ENCODE results near the gene CACNA2D4. TPM values are rescaled to one million over a fixed set of nuclear protein-coding genes. Genes with fewer than 3 reads are reported as not detected.

The CACNA2D4 gene
- total RNA-seq, 2 donors from 2014 or later = 13.7 to 23.0 TPM

DNA sequence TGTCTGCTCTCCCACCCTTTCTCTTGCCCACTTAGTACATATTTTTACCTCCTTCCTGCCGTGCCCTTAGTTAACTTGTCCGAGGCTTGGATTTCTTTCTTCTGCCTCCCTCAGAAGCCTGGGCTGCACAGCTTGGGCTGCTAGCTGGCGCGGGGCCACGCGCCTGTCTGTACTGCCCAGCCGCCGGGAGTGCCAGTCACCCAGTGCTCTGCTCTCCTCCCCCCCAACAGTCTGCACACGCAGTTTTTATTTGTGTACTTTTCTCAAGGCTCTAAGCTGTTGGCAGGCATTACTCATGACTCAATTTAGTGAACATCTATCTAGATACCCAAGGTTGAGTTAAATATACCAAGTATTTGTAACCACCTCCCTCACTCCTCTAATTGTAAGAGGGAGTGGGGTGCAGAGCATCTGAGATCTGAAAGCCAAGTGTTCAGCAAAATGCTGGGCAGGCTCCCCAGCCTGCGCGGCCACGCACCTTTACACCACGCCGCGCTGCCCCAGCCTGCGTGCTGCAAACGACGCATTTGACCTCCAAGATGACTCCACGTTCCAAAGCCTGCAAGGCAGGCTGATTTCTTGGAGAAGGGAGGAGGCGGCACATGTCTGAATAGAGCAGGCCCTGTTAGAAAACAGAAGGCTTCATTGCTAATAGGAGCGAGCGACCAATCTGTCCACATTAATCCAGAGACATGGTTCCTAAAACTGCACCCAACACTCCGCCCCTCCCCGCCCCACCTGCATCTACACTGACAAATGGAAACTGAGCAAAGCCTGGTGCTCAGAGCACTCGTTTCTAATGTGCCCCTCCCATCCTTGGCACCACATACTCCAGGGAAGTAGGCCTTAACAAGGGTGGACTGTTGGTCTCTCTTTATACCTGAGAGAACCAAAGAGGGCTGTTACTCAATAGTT, 18.2 kb upstream of the CACNA2D4 start:
- no peaks in the 10 kb centered on the region for H3K27me3 Mint-ChIP-seq
- H3K4me1 Mint-ChIP-seq = peaks cover 5% of the 10 kb centered on the region
- peaks cover 30% of the 10 kb centered on the region for H3K36me3 Mint-ChIP-seq (ENCODE audit: low read depth)
- peak overlapping the region; percentile 11 for H3K27ac Mint-ChIP-seq
- no peak overlapping the region for H3K4me3 Mint-ChIP-seq
- H3K9me3 Mint-ChIP-seq = no peaks in the 10 kb centered on the region
- ATAC-seq (replicated peaks) = no peak

DNA sequence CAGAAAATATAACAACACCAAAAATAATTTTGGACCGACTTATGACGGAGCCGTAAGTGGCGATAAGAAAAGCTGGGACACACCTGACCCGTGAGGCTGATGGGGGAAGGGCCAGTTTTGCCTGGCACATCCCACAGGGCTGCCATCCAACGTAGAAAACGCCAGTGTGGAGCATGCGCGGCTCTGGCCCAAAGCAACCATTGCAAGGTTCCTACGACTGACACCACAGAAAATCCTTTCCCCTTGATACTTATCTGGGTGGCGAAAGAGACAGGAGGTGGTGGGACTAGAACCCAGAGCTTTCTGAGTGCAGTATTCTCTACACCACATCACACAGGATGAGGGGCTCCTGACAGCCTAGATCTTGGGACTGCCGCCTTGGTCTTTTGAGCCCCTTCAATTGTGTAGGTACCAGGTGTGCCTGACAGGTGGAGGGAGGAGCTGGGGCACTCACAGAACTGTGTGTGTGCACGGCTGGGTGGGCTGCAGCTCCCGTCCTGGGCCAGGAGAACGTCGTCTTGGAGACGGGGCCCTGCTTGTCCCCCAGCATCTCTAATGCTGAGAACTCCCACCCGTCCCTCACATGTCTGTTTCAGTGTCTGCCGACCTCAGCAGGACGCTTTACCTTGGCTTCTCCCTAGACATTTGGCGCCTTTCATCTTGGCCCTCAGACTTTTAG, 17.4 kb upstream of the CACNA2D4 start:
- ATAC-seq (replicated peaks) = no peak
- Mint-ChIP-seq H3K27me3 (no peaks in the 10 kb centered on the region), H3K4me3 (no peak overlapping the region), H3K4me1 (peaks cover 5% of the 10 kb centered on the region), H3K9me3 (no peaks in the 10 kb centered on the region), H3K27ac (peak overlapping the region; percentile 51), H3K36me3 (ENCODE audit: low read depth) (peaks cover 24% of the 10 kb centered on the region)

DNA sequence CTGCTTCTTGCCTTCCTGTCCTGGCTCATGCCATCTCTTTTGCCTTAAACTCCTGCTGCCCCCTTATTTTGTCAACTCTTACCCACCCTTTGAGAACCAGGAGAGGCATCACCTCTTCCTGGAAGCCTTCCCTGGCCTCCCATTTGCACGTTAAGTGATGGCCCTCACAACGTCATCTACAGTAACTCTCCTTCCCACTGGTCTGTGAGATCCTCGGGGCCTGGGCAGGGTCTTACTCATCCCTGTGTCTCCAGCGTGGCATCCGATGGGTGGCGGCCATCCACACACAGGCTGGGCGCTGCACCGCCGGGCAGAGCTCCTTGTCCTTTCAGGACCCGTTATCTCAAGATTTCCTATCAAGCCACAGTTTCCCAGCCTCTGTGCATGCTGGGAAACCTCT, 16.8 kb upstream of the CACNA2D4 start:
- Mint-ChIP-seq H3K36me3 (ENCODE audit: low read depth) (peaks cover 18% of the 10 kb centered on the region), H3K4me3 (no peak overlapping the region), H3K27me3 (no peaks in the 10 kb centered on the region), H3K4me1 (peaks cover 5% of the 10 kb centered on the region), H3K9me3 (no peaks in the 10 kb centered on the region), H3K27ac (peak overlapping the region; percentile 51)
- no peak for ATAC-seq (replicated peaks)

DNA sequence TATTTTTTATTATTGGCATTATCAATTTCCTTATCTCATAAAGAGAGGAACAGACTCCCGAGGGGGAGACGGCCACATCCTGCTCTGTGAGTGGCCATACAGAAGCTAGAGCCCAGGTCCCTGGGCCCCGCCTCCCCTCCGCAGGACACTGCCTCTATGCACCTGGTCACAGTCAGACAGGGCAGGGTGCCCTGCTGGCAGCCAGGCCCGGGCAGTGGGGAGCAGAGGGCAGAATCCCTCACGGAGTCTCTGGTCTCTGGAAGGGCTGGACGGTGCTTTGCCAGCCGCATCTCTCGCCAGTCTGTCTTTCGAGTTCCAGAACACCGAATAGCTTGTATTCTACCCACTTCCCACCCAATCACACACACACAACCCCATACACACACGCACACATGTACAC, 16.4 kb upstream of the CACNA2D4 start:
- Mint-ChIP-seq H3K27ac (peak overlapping the region; percentile 51), H3K4me1 (peaks cover 5% of the 10 kb centered on the region), H3K4me3 (no peak overlapping the region), H3K27me3 (no peaks in the 10 kb centered on the region), H3K36me3 (ENCODE audit: low read depth) (peaks cover 14% of the 10 kb centered on the region), H3K9me3 (no peaks in the 10 kb centered on the region)
- no peak for ATAC-seq (replicated peaks)

DNA sequence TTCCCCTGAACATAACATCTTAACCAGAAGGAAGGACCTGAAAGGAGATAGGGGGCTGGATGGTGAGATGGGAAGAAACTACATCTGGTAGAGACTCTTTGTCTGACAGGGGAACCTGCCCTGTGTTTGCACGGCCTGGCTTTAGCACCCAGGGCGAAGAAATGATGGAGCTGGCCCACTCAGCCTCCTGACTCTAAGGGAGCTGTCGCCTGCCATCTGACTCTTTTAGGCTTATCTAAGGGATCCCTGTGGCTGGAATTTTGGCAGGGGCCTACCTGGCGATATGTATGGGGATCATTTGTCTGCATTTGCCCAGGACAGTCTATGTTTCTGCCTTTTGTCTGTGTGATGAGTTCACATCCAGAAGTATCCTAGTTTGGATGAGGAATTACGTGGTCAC, 15.6 kb upstream of the CACNA2D4 start:
- H3K9me3 Mint-ChIP-seq = no peaks in the 10 kb centered on the region
- H3K27me3 Mint-ChIP-seq = no peaks in the 10 kb centered on the region
- no peak overlapping the region for H3K4me3 Mint-ChIP-seq
- no peak for ATAC-seq (replicated peaks)
- H3K4me1 Mint-ChIP-seq = peaks cover 5% of the 10 kb centered on the region
- no peak overlapping the region for H3K27ac Mint-ChIP-seq
- H3K36me3 Mint-ChIP-seq (ENCODE audit: low read depth) = peaks cover 11% of the 10 kb centered on the region

DNA sequence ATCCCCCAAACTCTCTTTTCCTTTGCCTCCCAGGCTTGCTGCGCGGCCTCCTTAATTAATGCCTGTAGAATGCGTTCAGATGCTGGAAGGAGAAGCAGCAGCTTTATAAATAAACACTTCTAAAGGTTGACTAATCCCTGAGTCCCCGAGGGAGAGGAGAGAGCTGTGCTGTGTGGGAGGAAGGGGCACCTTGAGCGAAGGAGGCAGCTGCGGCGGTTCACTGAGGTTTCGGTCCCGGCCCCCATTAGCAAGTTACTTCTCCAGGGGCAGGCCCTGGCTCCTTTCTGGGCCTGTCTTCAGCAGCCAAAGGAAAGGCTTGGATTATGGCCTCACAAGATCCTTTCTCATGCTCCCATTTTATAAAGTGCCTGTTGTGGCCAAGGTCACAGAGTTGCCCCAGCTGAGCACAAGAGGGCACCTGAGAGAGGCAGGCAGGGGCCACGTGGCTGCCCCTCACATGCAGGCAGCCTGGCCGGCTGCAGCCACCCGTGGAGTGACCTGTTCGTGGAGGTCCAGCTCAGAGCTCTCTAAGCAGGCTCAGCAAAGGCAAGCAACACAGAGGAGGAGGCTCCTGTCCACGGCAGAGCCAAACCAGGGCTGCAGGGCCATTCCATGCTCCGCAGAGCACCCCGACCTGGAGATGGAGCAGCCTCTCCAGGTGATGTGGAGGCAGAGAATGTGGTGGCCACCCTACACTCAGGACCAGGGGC, 15.0 kb upstream of the CACNA2D4 start:
- H3K9me3 Mint-ChIP-seq = no peaks in the 10 kb centered on the region
- no peaks in the 10 kb centered on the region for H3K27me3 Mint-ChIP-seq
- H3K4me3 Mint-ChIP-seq = no peak overlapping the region
- H3K36me3 Mint-ChIP-seq (ENCODE audit: low read depth) = peaks cover 11% of the 10 kb centered on the region
- peaks cover 5% of the 10 kb centered on the region for H3K4me1 Mint-ChIP-seq
- H3K27ac Mint-ChIP-seq = no peak overlapping the region
- ATAC-seq (replicated peaks) = no peak

DNA sequence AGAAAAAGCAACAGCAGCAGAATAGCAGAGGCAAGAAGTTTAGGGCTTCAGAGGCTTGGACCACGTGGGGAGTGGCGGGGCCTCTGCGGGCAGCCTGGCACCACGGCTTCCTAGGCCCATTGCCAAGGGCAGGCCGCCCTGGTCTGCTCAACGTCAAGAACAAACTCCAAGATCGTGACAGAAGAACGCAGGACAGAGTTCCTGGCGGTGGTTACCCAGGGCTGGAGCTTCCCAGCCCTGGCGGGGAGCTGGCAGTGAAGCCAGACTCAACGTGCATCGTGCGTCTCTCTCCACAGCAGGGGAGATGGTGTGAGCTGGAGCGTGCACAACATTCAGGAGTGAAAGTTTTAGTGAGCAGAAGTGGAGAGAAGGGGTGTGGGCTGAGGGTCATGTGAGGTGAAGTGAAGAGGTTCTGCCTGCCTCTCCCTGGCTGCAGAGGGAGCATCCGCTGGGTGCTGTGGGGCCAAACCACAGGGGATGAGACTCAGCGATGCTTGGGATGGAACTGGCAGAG, 13.9 kb upstream of the CACNA2D4 start:
- Mint-ChIP-seq H3K36me3 (ENCODE audit: low read depth) (peaks cover 10% of the 10 kb centered on the region), H3K9me3 (no peaks in the 10 kb centered on the region), H3K4me1 (peaks cover 5% of the 10 kb centered on the region), H3K27ac (no peak overlapping the region), H3K27me3 (no peaks in the 10 kb centered on the region), H3K4me3 (no peak overlapping the region)
- ATAC-seq (replicated peaks) = no peak

DNA sequence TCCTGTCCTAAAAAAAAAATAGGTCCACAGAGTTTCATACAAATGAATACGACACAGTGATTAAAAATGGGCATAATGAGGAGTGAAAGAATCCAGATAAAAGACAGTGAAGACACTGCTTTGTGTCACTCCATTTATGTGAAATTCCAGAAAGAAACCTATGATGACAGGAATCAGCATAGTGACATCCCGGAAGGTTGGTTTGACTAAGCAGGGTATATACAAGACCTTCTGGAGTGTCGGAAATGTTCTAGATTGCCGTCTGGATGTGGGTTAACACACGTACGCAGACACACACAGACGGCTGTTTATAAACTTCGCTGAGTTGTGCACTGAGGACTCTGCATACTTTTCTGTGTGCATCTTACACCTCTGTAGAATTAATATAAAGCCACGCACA, 13.2 kb upstream of the CACNA2D4 start:
- H3K36me3 Mint-ChIP-seq (ENCODE audit: low read depth) = peaks cover 3% of the 10 kb centered on the region
- H3K9me3 Mint-ChIP-seq = no peaks in the 10 kb centered on the region
- ATAC-seq (replicated peaks) = no peak
- peaks cover 5% of the 10 kb centered on the region for H3K4me1 Mint-ChIP-seq
- H3K27ac Mint-ChIP-seq = no peak overlapping the region
- H3K27me3 Mint-ChIP-seq = no peaks in the 10 kb centered on the region
- H3K4me3 Mint-ChIP-seq = no peak overlapping the region

DNA sequence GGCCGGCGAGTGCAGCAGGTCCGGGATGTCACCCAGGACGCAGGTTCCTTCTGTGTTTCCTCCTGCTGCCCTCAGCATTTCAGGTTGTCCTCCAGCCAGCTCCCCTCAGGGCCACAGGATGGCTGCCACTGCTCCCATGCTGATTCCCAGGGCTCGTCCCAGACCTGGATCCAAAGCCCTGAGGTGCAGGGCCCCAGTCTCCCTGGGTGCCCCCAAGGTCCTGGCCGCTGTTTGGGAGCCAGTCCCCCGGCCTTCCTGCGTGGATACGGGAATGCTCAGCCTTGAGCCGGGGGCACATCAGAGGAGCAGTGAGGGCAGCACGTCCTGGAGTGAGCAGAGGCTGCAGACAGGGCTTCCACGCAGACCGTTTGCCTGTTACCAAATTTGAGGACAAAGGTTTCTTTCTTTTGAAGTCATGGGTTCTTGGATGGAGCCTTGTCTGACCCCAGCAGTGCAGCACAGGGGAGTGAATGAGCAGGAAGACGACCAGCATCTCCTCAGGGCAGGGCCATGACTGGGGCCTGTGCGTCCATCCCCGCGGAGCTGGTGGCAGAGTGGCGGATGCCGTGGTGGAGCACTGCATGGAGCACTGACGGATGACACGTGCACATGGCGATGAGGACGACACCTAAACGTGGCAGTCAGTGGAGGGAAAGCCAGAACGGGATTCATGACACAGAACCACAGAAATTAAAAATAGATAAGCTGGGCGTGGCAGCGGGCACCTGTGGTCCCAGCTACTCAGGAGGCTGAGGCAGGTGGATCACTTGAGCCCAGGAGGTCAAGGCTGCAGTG, 12.5 kb upstream of the CACNA2D4 start:
- H3K4me1 Mint-ChIP-seq = peaks cover 5% of the 10 kb centered on the region
- no peak for ATAC-seq (replicated peaks)
- no peaks in the 10 kb centered on the region for H3K36me3 Mint-ChIP-seq (ENCODE audit: low read depth)
- no peaks in the 10 kb centered on the region for H3K9me3 Mint-ChIP-seq
- H3K27ac Mint-ChIP-seq = no peak overlapping the region
- H3K4me3 Mint-ChIP-seq = no peak overlapping the region
- H3K27me3 Mint-ChIP-seq = no peaks in the 10 kb centered on the region

DNA sequence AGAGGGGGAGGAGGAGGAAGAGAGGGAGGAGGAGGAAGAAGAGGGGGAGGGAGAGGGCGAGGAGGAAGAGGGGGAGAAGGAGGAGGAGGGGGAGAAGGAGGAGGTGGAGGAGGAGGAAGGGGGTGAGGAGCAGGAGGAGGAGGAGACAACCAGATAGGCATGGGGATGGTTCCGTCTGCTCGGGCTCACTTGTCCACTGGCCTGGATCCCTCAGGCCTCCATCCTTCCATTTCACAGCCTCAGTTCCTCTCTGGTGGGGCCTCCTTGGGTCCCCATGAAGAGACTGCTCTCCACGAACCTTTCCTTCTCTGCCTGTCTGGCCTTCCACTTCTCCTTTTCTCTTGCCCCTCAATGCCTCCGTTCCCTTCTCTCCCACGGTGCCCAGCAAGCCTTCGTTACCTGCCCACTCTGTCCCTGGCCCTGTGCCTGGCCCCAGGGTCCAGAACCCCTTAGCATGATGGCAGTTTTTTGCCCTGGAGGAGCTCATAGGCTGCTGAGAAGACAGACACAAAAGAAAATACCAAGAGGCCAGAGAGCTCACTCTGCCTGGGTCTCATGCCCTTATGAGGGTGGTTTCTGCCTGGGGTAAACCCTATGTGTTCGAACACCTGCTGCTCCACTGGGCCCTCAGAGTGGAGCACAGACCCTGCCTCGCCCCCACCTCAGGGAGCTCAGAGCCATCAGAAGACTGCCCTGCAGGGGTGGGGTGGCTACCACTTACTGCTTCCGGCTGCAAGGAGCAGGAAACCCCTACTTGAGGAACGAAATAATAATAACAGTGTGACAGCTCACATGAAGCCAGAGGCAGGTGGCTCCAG, 11.7 kb upstream of the CACNA2D4 start:
- Mint-ChIP-seq H3K36me3 (ENCODE audit: low read depth) (no peaks in the 10 kb centered on the region), H3K27me3 (no peaks in the 10 kb centered on the region), H3K4me1 (peaks cover 6% of the 10 kb centered on the region), H3K27ac (no peak overlapping the region), H3K4me3 (no peak overlapping the region), H3K9me3 (no peaks in the 10 kb centered on the region)
- no peak for ATAC-seq (replicated peaks)

DNA sequence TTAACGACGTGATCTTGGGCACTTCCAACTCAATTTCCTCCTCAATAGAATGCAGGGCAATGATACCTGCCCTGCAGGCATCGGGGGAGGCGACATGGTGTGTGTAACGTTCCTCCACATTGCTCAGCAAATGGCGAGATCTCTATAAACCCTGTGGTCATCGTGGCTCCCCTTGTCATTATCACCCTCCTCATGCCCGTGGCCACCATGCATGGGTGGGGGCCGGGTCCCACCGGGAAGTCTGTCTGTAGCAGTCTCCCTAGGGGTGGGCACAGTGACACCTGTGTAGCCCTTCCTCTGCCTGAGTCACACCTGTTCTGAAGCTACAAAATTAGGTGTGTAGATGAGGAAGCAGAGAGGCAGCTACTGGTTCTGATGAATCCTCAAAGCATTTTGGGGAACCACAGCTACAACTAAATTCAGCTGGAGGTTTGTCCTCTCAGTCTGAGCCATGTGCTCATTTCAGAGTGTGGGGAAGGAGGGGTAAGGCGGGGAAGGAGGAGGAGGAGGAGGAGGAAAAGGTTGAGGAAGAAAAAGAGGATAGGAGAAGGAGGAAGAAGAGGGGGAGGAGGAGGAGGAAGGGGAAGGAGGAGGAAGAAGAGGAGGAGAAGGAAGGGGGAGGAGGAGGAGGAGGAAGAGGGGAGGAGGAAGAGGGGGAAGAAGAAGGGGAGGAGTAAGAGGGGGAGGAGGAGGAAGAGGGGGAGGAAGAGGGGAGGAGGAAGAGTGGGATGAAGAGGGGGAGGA, 11.0 kb upstream of the CACNA2D4 start:
- Mint-ChIP-seq H3K4me1 (peaks cover 14% of the 10 kb centered on the region), H3K36me3 (ENCODE audit: low read depth) (no peaks in the 10 kb centered on the region), H3K27me3 (no peaks in the 10 kb centered on the region), H3K27ac (no peak overlapping the region), H3K9me3 (no peaks in the 10 kb centered on the region), H3K4me3 (no peak overlapping the region)
- ATAC-seq (replicated peaks) = no peak

DNA sequence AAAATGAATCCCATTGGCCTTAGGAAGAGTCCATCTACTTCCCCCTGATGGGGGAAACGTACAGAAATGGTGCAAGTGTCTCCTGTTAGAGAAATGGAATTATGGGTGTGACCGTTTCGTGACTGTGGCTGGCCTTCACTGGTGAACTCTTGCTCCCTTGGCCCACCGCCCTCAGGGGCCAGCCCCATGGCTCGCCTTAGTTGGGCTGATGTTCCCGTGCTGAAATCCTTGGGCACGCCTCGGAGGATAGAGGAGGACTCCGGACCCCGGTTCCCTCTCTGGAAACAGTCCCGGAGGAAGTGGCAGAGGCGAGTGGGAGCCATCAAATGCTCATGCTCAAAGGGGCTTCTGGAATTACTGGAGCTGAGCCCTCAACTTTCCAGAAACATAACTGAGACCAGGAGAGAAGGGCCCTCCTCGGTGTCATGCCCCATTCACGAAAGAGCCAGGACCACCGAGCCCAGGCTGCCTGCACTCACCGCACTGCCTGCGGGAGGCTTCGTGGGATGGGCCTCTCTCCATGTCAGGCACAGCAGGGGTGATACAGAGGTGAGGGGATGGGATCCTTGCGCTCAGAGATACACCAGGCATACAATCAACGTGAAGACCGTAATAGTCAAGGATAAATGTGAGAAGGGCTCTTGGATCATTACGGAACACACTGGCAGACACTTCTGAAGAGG, 10.1 kb upstream of the CACNA2D4 start:
- no peaks in the 10 kb centered on the region for H3K9me3 Mint-ChIP-seq
- no peak for ATAC-seq (replicated peaks)

More for the DNA sequence above, 10.1 kb upstream of the CACNA2D4 start:
- Mint-ChIP-seq H3K27me3 (no peaks in the 10 kb centered on the region), H3K36me3 (ENCODE audit: low read depth) (no peaks in the 10 kb centered on the region), H3K4me1 (peaks cover 15% of the 10 kb centered on the region), H3K4me3 (no peak overlapping the region), H3K27ac (no peak overlapping the region)

Data from activated T-helper 17 cell treated with anti-CD3 and anti-CD28 coated beads, Interleukin-2, amount 50 U/mL, for 72 hours (primary cell).